Osteoblast (primary cell): ENCODE measurements around the gene AATK. TPM values are rescaled to one million over a fixed set of nuclear protein-coding genes. Genes with fewer than 3 reads are reported as not detected.
A peak's percentile ranks its signal among the peaks of the same experiment; 100 is the strongest.

Source experiments
- DNase-seq: peaks from one replicate; pipeline ENCODE4 v3.0.0; 2011; ENCODE audit warnings: low spot score, mixed read lengths; ENCODE audit not compliant: insufficient read length; ENCODE audit errors: missing footprints
- H2AFZ ChIP-seq: 2 replicates; pipeline ENCODE4 v1.6.0; 2011; ENCODE audit warnings: mild to moderate bottlenecking, low read length
- H3K27ac ChIP-seq: 2 replicates; pipeline ENCODE4 v1.5.1; 2011; ENCODE audit warnings: mild to moderate bottlenecking, low read depth, low read length, moderate library complexity
- H3K27me3 ChIP-seq: 2 replicates; pipeline ENCODE4 v1.6.0; 2012; ENCODE audit warnings: mild to moderate bottlenecking, control low read depth, inconsistent platforms, low read length, moderate library complexity; ENCODE audit not compliant: insufficient read depth
- H3K36me3 ChIP-seq: 2 replicates; pipeline ENCODE4 v1.5.1; 2011; ENCODE audit warnings: mild to moderate bottlenecking, low read length, control low read depth, moderate library complexity; ENCODE audit not compliant: insufficient read depth
- H3K4me1 ChIP-seq: 2 replicates; pipeline ENCODE4 v1.5.1; 2011; ENCODE audit warnings: mild to moderate bottlenecking, low read length, control low read depth, moderate library complexity; ENCODE audit not compliant: insufficient read depth
- H3K4me2 ChIP-seq: 2 replicates; pipeline ENCODE4 v1.6.0; 2011; ENCODE audit warnings: mild to moderate bottlenecking, low read length; ENCODE audit not compliant: insufficient read depth
- H3K4me3 ChIP-seq: fragments of 200-600 bp; sonication (generic); 3 replicates; pipeline ENCODE4 v1.5.1; 2012; ENCODE audit warnings: mild to moderate bottlenecking, low read length, inconsistent platforms; ENCODE audit not compliant: insufficient read depth
- H3K79me2 ChIP-seq: 2 replicates; pipeline ENCODE4 v1.6.0; 2012; ENCODE audit warnings: mild to moderate bottlenecking, low read length, control low read depth, inconsistent platforms; ENCODE audit not compliant: insufficient read depth
- H3K9me3 ChIP-seq: 2 replicates; pipeline ENCODE4 v1.5.1; 2011; ENCODE audit warnings: low read depth, low read length, control low read depth
- H4K20me1 ChIP-seq: 2 replicates; pipeline ENCODE4 v1.6.0; 2012; ENCODE audit warnings: mild to moderate bottlenecking, low read length, control low read depth; ENCODE audit not compliant: insufficient read depth
- CTCF ChIP-seq: IDR thresholded peaks from 2 replicates; pipeline ENCODE4 v1.5.1; 2011; ENCODE audit warnings: mild to moderate bottlenecking, low read depth, low read length, moderate library complexity; ENCODE audit errors: extremely low read depth
- total RNA-seq: library from RNA; depleted of rRNA; stranded (reverse); fragments of >200 nt; gene quantifications from 2 replicates; pipeline ENCODE4 v1.2.3, GENCODE V29; 2012

The AATK gene
- total RNA-seq, 1 donor: under 0.01 TPM

GRCh38 chr17:81206657-81207056 lies 40.6 kb upstream of the AATK start:
- no peak overlapping the region for H2AFZ ChIP-seq
- DNase-seq: peak; percentile 56
- no peaks in the 10 kb centered on the region for H3K9me3 ChIP-seq
- H3K27me3 ChIP-seq: no peaks in the 10 kb centered on the region
- no peak overlapping the region for H3K27ac ChIP-seq
- no peak overlapping the region for H3K4me2 ChIP-seq
- H3K36me3 ChIP-seq: no peaks in the 10 kb centered on the region
- no peak overlapping the region for H3K4me3 ChIP-seq
- no peaks in the 10 kb centered on the region for H3K79me2 ChIP-seq
- TF ChIP-seq CTCF: no peak
- no peaks in the 10 kb centered on the region for H4K20me1 ChIP-seq
- H3K4me1 ChIP-seq: peaks cover 10% of the 10 kb centered on the region

- Histone ChIP-seq H3K9me3 (no peaks in the 10 kb centered on the region), H3K4me3 (no peak overlapping the region), H3K79me2 (no peaks in the 10 kb centered on the region), H3K4me1 (peaks cover 8% of the 10 kb centered on the region), H3K27ac (no peak overlapping the region), H3K27me3 (no peaks in the 10 kb centered on the region), H3K36me3 (no peaks in the 10 kb centered on the region), H2AFZ (no peak overlapping the region), H3K4me2 (no peak overlapping the region), H4K20me1 (no peaks in the 10 kb centered on the region)
- DNase-seq: peak; percentile 58
- no peak for TF ChIP-seq CTCF
These were observed 40.1 kb upstream of the AATK start for GRCh38 chr17:81206166-81206565.

- peak; percentile 63 for DNase-seq
- H2AFZ ChIP-seq: no peak overlapping the region
- no peaks in the 10 kb centered on the region for H3K27me3 ChIP-seq
- H3K27ac ChIP-seq: no peak overlapping the region
- TF ChIP-seq CTCF: no peak
- no peaks in the 10 kb centered on the region for H3K4me1 ChIP-seq
- H3K4me3 ChIP-seq: no peak overlapping the region
- no peaks in the 10 kb centered on the region for H3K36me3 ChIP-seq
- H3K4me2 ChIP-seq: no peak overlapping the region
- H3K9me3 ChIP-seq: no peaks in the 10 kb centered on the region
- no peaks in the 10 kb centered on the region for H4K20me1 ChIP-seq
- no peaks in the 10 kb centered on the region for H3K79me2 ChIP-seq
These were observed 38.6 kb upstream of the AATK start for GRCh38 chr17:81204578-81204977.

- TF ChIP-seq CTCF: no peak
- Histone ChIP-seq H2AFZ (no peak overlapping the region), H3K4me3 (no peak overlapping the region), H3K4me2 (no peak overlapping the region), H4K20me1 (no peaks in the 10 kb centered on the region), H3K9me3 (no peaks in the 10 kb centered on the region), H3K4me1 (no peaks in the 10 kb centered on the region), H3K27me3 (no peaks in the 10 kb centered on the region), H3K79me2 (no peaks in the 10 kb centered on the region), H3K27ac (no peak overlapping the region), H3K36me3 (no peaks in the 10 kb centered on the region)
- DNase-seq: peak; percentile 54
These were observed 37.1 kb upstream of the AATK start for GRCh38 chr17:81203136-81203535.
